Measurements from ENCODE around the gene KAT2A. TPM values are rescaled to one million over a fixed set of nuclear protein-coding genes. Genes with fewer than 3 reads are reported as not detected.

The KAT2A gene
- total and polyA plus RNA-seq, 4 donors: 18.8 to 56.8 (median 32.7) TPM

DNA sequence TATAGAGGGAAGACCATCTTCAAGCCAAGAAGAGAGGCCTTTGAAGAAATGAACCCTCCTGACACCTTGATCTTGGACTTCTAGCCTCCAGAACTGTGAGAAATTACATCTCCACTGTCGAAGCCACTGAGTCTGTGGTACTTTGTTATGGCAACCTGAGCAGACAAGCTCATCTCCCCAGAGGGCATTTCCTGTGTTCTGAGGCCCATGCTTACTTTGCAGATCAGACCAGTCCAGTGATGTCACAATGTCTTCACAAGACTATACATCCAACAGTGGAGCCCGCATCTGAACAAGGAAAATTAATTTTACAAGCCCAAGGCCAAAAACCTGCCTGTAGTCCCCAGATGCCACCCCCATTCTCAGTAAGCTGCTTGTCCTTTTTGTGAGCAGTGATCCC lies 56.0 kb downstream of the KAT2A start:
- DNase-seq (no peak), ATAC-seq (ENCODE audit: insufficient read depth, low FRiP score) (no peak)
- no peaks in the 10 kb centered on the region for H3K36me3 ChIP-seq (ENCODE audit: control insufficient read depth in 4 of 4, insufficient read depth in 4 of 4, low read length in 4 of 4)
- peaks cover 0 to 4% (median 0%) of the 10 kb centered on the region in 5 donors for H3K4me1 ChIP-seq (ENCODE audit: control insufficient read depth in 5 of 5, insufficient read depth in 5 of 5, low read length in 5 of 5)
- no peaks in the 10 kb centered on the region for H3K9me3 ChIP-seq (ENCODE audit: control insufficient read depth in 4 of 4, insufficient read depth in 3 of 4, low read length in 3 of 4)
- no peak for TF ChIP-seq CTCF (IDR thresholded peaks at IDR 0.05; ENCODE audit: control extremely low read depth, extremely low read depth)
- H3K4me3 ChIP-seq: no peak overlapping the region
- WGBS, 2 donors: 70 to 74% methylated on average over 2 of the region's 2 CpGs
- H3K27me3 ChIP-seq (ENCODE audit: control insufficient read depth in 3 of 3, insufficient read depth in 3 of 3, low read length in 2 of 3): no peaks in the 10 kb centered on the region
- H3K27ac ChIP-seq (ENCODE audit: low read depth in 1 of 2, low read length in 1 of 2): no peak overlapping the region
- no peak overlapping the region for H3K9ac ChIP-seq (ENCODE audit: insufficient read depth in 1 of 2, low read length in 2 of 2)

Other genes starting within 250 kb of the KAT2A start
- gene ACLY, start 202.4 kb downstream of the KAT2A start, total RNA-seq: 100 to 1,000 TPM in 1 of 2 donors, 10 to 100 TPM in 1; 75.5 to 158 TPM
- gene ACLY, start 202.4 kb downstream of the KAT2A start, polyA plus RNA-seq: 10 to 100 TPM; 27.5 to 82.6 TPM
- 10 to 100 TPM; 12.5 to 16.7 TPM for gene ODAD4, start 190.8 kb downstream of the KAT2A start, total RNA-seq
- 1 to 10 TPM; 5.4 to 6.0 TPM for gene ODAD4, start 190.8 kb downstream of the KAT2A start, polyA plus RNA-seq
- 10 to 100 TPM; 34.8 to 53.5 TPM for gene CNP, start 154.6 kb downstream of the KAT2A start, total RNA-seq
- 10 to 100 TPM; 32.3 to 33.1 TPM for gene CNP, start 154.6 kb downstream of the KAT2A start, polyA plus RNA-seq
- gene DNAJC7, start 103.9 kb downstream of the KAT2A start, total RNA-seq: 10 to 100 TPM; 84.1 to 89.3 TPM
- gene DNAJC7, start 103.9 kb downstream of the KAT2A start, polyA plus RNA-seq: 10 to 100 TPM; 66.2 to 81.8 TPM
- gene NKIRAS2, start 101.3 kb downstream of the KAT2A start, total RNA-seq: 10 to 100 TPM; 29.2 to 32.0 TPM
- gene NKIRAS2, start 101.3 kb downstream of the KAT2A start, polyA plus RNA-seq: 10 to 100 TPM; 32.7 to 44.2 TPM
- gene C17orf113, start 70.8 kb downstream of the KAT2A start, total RNA-seq: 1 to 10 TPM; 1.7 to 3.6 TPM
- gene C17orf113, start 70.8 kb downstream of the KAT2A start, polyA plus RNA-seq: under 1 TPM; 0.38 to 0.71 TPM
- under 1 TPM; 0.34 to 0.40 TPM for gene ZNF385C, start 22.9 kb downstream of the KAT2A start, total RNA-seq
- under 1 TPM; 0.14 to 0.57 TPM for gene ZNF385C, start 22.9 kb downstream of the KAT2A start, polyA plus RNA-seq
- gene DHX58, start 8.7 kb downstream of the KAT2A start, total RNA-seq: 10 to 100 TPM; 14.7 to 28.6 TPM
- 10 to 100 TPM; 22.9 to 35.1 TPM for gene DHX58, start 8.7 kb downstream of the KAT2A start, polyA plus RNA-seq
- gene HSPB9, start 1.4 kb upstream of the KAT2A start, total RNA-seq: under 1 TPM in 1 of 2 donors, not detected in 1; 0.20 TPM
- under 1 TPM; 0.03 to 0.18 TPM for gene HSPB9, start 1.4 kb upstream of the KAT2A start, polyA plus RNA-seq
- gene RAB5C, start 33.6 kb upstream of the KAT2A start, total RNA-seq: 100 to 1,000 TPM in 1 of 2 donors, 10 to 100 TPM in 1; 73.0 to 180 TPM
- gene RAB5C, start 33.6 kb upstream of the KAT2A start, polyA plus RNA-seq: 100 to 1,000 TPM; 132 to 307 TPM
- under 1 TPM; 0.11 to 0.31 TPM for gene KCNH4, start 59.8 kb upstream of the KAT2A start, total RNA-seq
- under 1 TPM; 0.04 to 0.57 TPM for gene KCNH4, start 59.8 kb upstream of the KAT2A start, polyA plus RNA-seq
- gene HCRT, start 64.1 kb upstream of the KAT2A start, total RNA-seq: not detected
- gene HCRT, start 64.1 kb upstream of the KAT2A start, polyA plus RNA-seq: not detected
- 10 to 100 TPM; 17.2 to 33.3 TPM for gene GHDC, start 73.1 kb upstream of the KAT2A start, total RNA-seq
- 10 to 100 TPM; 19.3 to 26.0 TPM for gene GHDC, start 73.1 kb upstream of the KAT2A start, polyA plus RNA-seq
- gene STAT5B, start 155.0 kb upstream of the KAT2A start, total RNA-seq: 10 to 100 TPM; 49.5 to 53.6 TPM
- 10 to 100 TPM; 23.3 to 46.8 TPM for gene STAT5B, start 155.0 kb upstream of the KAT2A start, polyA plus RNA-seq
- 10 to 100 TPM; 20.9 to 52.0 TPM for gene STAT5A, start 167.1 kb upstream of the KAT2A start, total RNA-seq
- gene STAT5A, start 167.1 kb upstream of the KAT2A start, polyA plus RNA-seq: 10 to 100 TPM; 16.4 to 42.8 TPM

Measured in lung (tissue), 12 donors.